H9 (cell line): Measurements from ENCODE around the gene RBM4B. TPM values are rescaled to one million over a fixed set of nuclear protein-coding genes. Genes with fewer than 3 reads are reported as not detected.

Experiments
- DNase-seq: peaks from one replicate; pipeline ENCODE4 v3.0.0-alpha.2; 2017
- H2AFZ ChIP-seq: one replicate; pipeline ENCODE4 v1.6.1; 2013; ENCODE audit warnings: mild to moderate bottlenecking, low read length, control low read depth, moderate library complexity
- H2AK5ac ChIP-seq: 2 replicates; pipeline ENCODE4 v1.6.1; 2013; ENCODE audit warnings: low read length, control low read depth, mixed read lengths; ENCODE audit not compliant: insufficient read length
- H2BK120ac ChIP-seq: one replicate; pipeline ENCODE4 v1.6.1; 2013; ENCODE audit warnings: low read depth, mild to moderate bottlenecking, low read length, control low read depth, inconsistent platforms; ENCODE audit not compliant: poor library complexity, severe bottlenecking
- H2BK12ac ChIP-seq: 2 replicates; pipeline ENCODE4 v1.6.1; 2013; ENCODE audit warnings: low read length, control low read depth, mixed read lengths, low read depth; ENCODE audit not compliant: insufficient read length
- H2BK15ac ChIP-seq: 2 replicates; pipeline ENCODE4 v1.6.1; 2013; ENCODE audit warnings: low read depth, low read length, control low read depth
- H2BK20ac ChIP-seq: one replicate; pipeline ENCODE4 v1.6.1; 2013; ENCODE audit warnings: low read depth, mild to moderate bottlenecking, low read length, control low read depth, inconsistent platforms; ENCODE audit not compliant: poor library complexity, severe bottlenecking
- H2BK5ac ChIP-seq: 2 replicates; pipeline ENCODE4 v1.6.1; 2013; ENCODE audit warnings: low read length, control low read depth, mixed read lengths; ENCODE audit not compliant: insufficient read length
- H3K14ac ChIP-seq: 2 replicates; pipeline ENCODE4 v1.6.1; 2013; ENCODE audit warnings: low read length, control low read depth; ENCODE audit not compliant: insufficient read depth
- H3K18ac ChIP-seq: 2 replicates; pipeline ENCODE4 v1.6.1; 2013; ENCODE audit warnings: low read depth, mild to moderate bottlenecking, mixed read lengths, low read length, control low read depth; ENCODE audit not compliant: insufficient read length
- H3K23ac ChIP-seq: 2 replicates; pipeline ENCODE4 v1.6.1; 2013; ENCODE audit warnings: low read length, control low read depth, mixed read lengths, low read depth; ENCODE audit not compliant: insufficient read length
- H3K23me2 ChIP-seq: 2 replicates; pipeline ENCODE4 v1.6.1; 2013; ENCODE audit warnings: low read depth, mild to moderate bottlenecking, mixed read lengths, low read length, control low read depth; ENCODE audit not compliant: insufficient read length, poor library complexity, severe bottlenecking
- H3K27ac ChIP-seq: 2 replicates; pipeline ENCODE4 v1.5.1; 2013; ENCODE audit warnings: low read length, control low read depth, mixed read lengths, low read depth; ENCODE audit not compliant: insufficient read length
- H3K27me3 ChIP-seq: 2 replicates; pipeline ENCODE4 v1.6.1; 2013; ENCODE audit warnings: low read length, control low read depth, inconsistent platforms; ENCODE audit not compliant: insufficient read depth
- H3K4ac ChIP-seq: 2 replicates; pipeline ENCODE4 v1.6.1; 2013; ENCODE audit warnings: low read depth, mild to moderate bottlenecking, control low read depth, inconsistent platforms, low read length, moderate library complexity
- H3K4me1 ChIP-seq: 2 replicates; pipeline ENCODE4 v1.6.1; 2013; ENCODE audit warnings: low read length, control low read depth, inconsistent platforms; ENCODE audit not compliant: insufficient read depth
- H3K4me2 ChIP-seq: 2 replicates; pipeline ENCODE4 v1.6.1; 2013; ENCODE audit warnings: low read length, control low read depth, mixed read lengths; ENCODE audit not compliant: insufficient read length, insufficient read depth
- H3K56ac ChIP-seq: 2 replicates; pipeline ENCODE4 v1.6.1; 2013; ENCODE audit warnings: low read depth, mild to moderate bottlenecking, mixed read lengths, low read length, control low read depth; ENCODE audit not compliant: insufficient read length
- H3K79me1 ChIP-seq: 2 replicates; pipeline ENCODE4 v1.6.1; 2013; ENCODE audit warnings: low read depth, mild to moderate bottlenecking, moderate library complexity, low read length, control low read depth, inconsistent platforms; ENCODE audit not compliant: insufficient read depth, poor library complexity, severe bottlenecking
- H3K79me2 ChIP-seq: 2 replicates; pipeline ENCODE4 v1.6.1; 2013; ENCODE audit warnings: low read length, control low read depth, inconsistent platforms; ENCODE audit not compliant: insufficient read depth
- H3K9ac ChIP-seq: 2 replicates; pipeline ENCODE4 v1.6.1; 2013; ENCODE audit warnings: low read length, control low read depth, mixed read lengths; ENCODE audit not compliant: insufficient read length; ENCODE audit errors: extremely low read depth
- H3K9me3 ChIP-seq: one replicate; pipeline ENCODE4 v1.6.1; 2013; ENCODE audit warnings: low read depth, low read length, inconsistent platforms; ENCODE audit not compliant: control insufficient read depth
- H3T11ph ChIP-seq: one replicate; pipeline ENCODE4 v1.6.1; 2013; ENCODE audit warnings: mild to moderate bottlenecking, low read length, control low read depth, inconsistent platforms
- H4K20me1 ChIP-seq: one replicate; pipeline ENCODE4 v1.6.1; 2013; ENCODE audit not compliant: control insufficient read depth, insufficient read length, insufficient read depth
- H4K5ac ChIP-seq: 2 replicates; pipeline ENCODE4 v1.6.1; 2013; ENCODE audit warnings: low read depth, mild to moderate bottlenecking, mixed read lengths, low read length, control low read depth; ENCODE audit not compliant: insufficient read length
- H4K8ac ChIP-seq: replicated peaks from 2 replicates; pipeline ENCODE4 v1.6.1; 2013; ENCODE audit warnings: low read length, control low read depth, mixed read lengths, low read depth; ENCODE audit not compliant: insufficient read length
- H4K91ac ChIP-seq: 2 replicates; pipeline ENCODE4 v1.6.1; 2013; ENCODE audit warnings: low read depth, mild to moderate bottlenecking, moderate library complexity, mixed read lengths, low read length, control low read depth; ENCODE audit not compliant: insufficient read length
- H3K27ac Mint-ChIP-seq, 3 experiments: 2 replicates in 2 of 3; 3 replicates in 1 of 3; pipeline ENCODE4 v1.8.0; 2020 to 2021; ENCODE audit warnings: mixed read lengths in 3 of 3, mild to moderate bottlenecking in 1 of 3, moderate library complexity in 1 of 3
- H3K27me3 Mint-ChIP-seq: 2 replicates; pipeline ENCODE4 v1.8.0; 2021; ENCODE audit warnings: low read depth, mild to moderate bottlenecking, moderate library complexity, mixed read lengths
- H3K36me3 Mint-ChIP-seq, 3 experiments: 2 replicates in 2 of 3; 3 replicates in 1 of 3; pipeline ENCODE4 v1.8.0; 2020 to 2021; ENCODE audit warnings: low read depth in 3 of 3, mixed read lengths in 3 of 3; ENCODE audit not compliant: insufficient read depth in 1 of 3
- H3K4me1 Mint-ChIP-seq, 2 experiments: 2 replicates each; pipeline ENCODE4 v1.8.0; 2020; ENCODE audit warnings: mixed read lengths in 2 of 2
- H3K4me3 Mint-ChIP-seq, 2 experiments: 2 replicates in 1 of 2; 3 replicates in 1 of 2; pipeline ENCODE4 v1.8.0; 2020 to 2021; ENCODE audit warnings: mild to moderate bottlenecking in 2 of 2, mixed read lengths in 2 of 2, moderate library complexity in 1 of 2
- H3K9me3 Mint-ChIP-seq, 2 experiments: 2 replicates in 1 of 2; 3 replicates in 1 of 2; pipeline ENCODE4 v1.8.0; 2020; ENCODE audit warnings: mild to moderate bottlenecking in 2 of 2, mixed read lengths in 2 of 2, moderate library complexity in 1 of 2
- CTCF ChIP-seq: fragments of 200-600 bp; sonication (generic); conservative IDR thresholded peaks from 3 replicates; pipeline ENCODE4 v1.8.0; 2021; ENCODE audit warnings: antibody characterized with exemption, mild to moderate bottlenecking
- WGBS: extraction: QIAGEN DNeasy Blood & Tissue Kit; methylation state at CpG from one replicate; pipeline ENCODE4 v1.1.7; 2013; ENCODE audit warnings: missing lambda C conversion rate, low lambda C conversion rate, mixed read lengths; ENCODE audit not compliant: insufficient read length; ENCODE audit errors: extremely low coverage; 5-methylcytosine and 5-hydroxymethylcytosine counted together
- total RNA-seq: library from RNA; stranded (reverse); gene quantifications from 2 replicates; pipeline ENCODE4 v1.2.1, GENCODE V29; 2021

RBM4B gene
- total RNA-seq, 1 experiment from 2014 or later, result 34.0 TPM

GRCh38 chr11:66638177-66639065, 39.3 kb downstream of the RBM4B start, which contains the start of gene RBM4:
TSS of gene RBM4 (plus strand) at chr11:66638703. CDS start at chr11:66639712, 1,009 bp downstream.
- H3K27me3 Mint-ChIP-seq, result peaks cover 2% of the 10 kb centered on the region; the same call in 1 of the 2 replicates
- no peak; the same call in 2 of the 3 replicates for TF ChIP-seq CTCF
- peaks cover 43% of the 10 kb centered on the region for H3K79me2 ChIP-seq
- peak within 1 kb of the TSS; percentile 99 to 100 for H3K4me3 Mint-ChIP-seq
- H4K5ac ChIP-seq, result peak within 1 kb of the TSS; percentile 74
- peaks cover 12% of the 10 kb centered on the region for H3K23me2 ChIP-seq
- WGBS, result no CpG with 5 or more reads among the region's 63 CpGs
- H3K9me3 Mint-ChIP-seq, result no peaks in the 10 kb centered on the region
- no peaks in the 10 kb centered on the region for H4K20me1 ChIP-seq
- no peak within 1 kb of the TSS for H3T11ph ChIP-seq
- no peak within 1 kb of the TSS for H2BK20ac ChIP-seq
- peak within 1 kb of the TSS; percentile 40 for H2BK120ac ChIP-seq
- H3K4ac ChIP-seq, result no peak within 1 kb of the TSS; the same call in 1 of the 2 replicates
- peak within 1 kb of the TSS; percentile 100 for H3K27ac Mint-ChIP-seq
- peak within 1 kb of the TSS; percentile 13 for H4K91ac ChIP-seq
- H3K27me3 ChIP-seq, result no peaks in the 10 kb centered on the region
- no peak within 1 kb of the TSS for H2AFZ ChIP-seq
- peak within 1 kb of the TSS; percentile 95 for H3K4me2 ChIP-seq
- peak within 1 kb of the TSS; percentile 76 for H2BK5ac ChIP-seq
- H3K27ac ChIP-seq, result peak within 1 kb of the TSS; percentile 70
- H3K23ac ChIP-seq, result no peak within 1 kb of the TSS
- H3K36me3 Mint-ChIP-seq, result peaks cover 39 to 76% (median 63%) of the 10 kb centered on the region in 3 experiments
- H3K56ac ChIP-seq, result peak within 1 kb of the TSS; percentile 82
- no peak within 1 kb of the TSS for H2BK15ac ChIP-seq
- H3K4me1 ChIP-seq, result peaks cover 3% of the 10 kb centered on the region
- no peak within 1 kb of the TSS for H2BK12ac ChIP-seq
- no peaks in the 10 kb centered on the region for H3K9me3 ChIP-seq
- no peak within 1 kb of the TSS for H2AK5ac ChIP-seq
- H3K18ac ChIP-seq, result peak within 1 kb of the TSS; percentile 92
- H3K79me1 ChIP-seq, result no peaks in the 10 kb centered on the region
- peak within 1 kb of the TSS; percentile 63 for H4K8ac ChIP-seq
- peak; percentile 99 for DNase-seq
- H3K9ac ChIP-seq, result peak within 1 kb of the TSS; percentile 100
- peaks cover 55 to 58% of the 10 kb centered on the region in 2 experiments for H3K4me1 Mint-ChIP-seq
- H3K14ac ChIP-seq, result peak within 1 kb of the TSS; percentile 98
